MM.1S (cell line): ENCODE data around the gene POLR3C.
"Not testable (repeated sequence)": the region's sequence is repeated elsewhere in the genome, so short reads cannot be mapped to it uniquely, and the experiment has no call there.

Experiments
- DNase-seq: peaks from one replicate; pipeline ENCODE4 v3.0.0-alpha.2; 2015
- H2AFZ ChIP-seq: fragments of 300-600 bp; sonication (generic); 2 replicates; pipeline ENCODE4 v1.6.0; 2016; ENCODE audit warnings: antibody characterized with exemption, low read length
- H3F3A ChIP-seq: fragments of 300-600 bp; sonication (generic); 2 replicates; pipeline ENCODE4 v1.6.1; 2016; ENCODE audit warnings: mild to moderate bottlenecking, antibody characterized with exemption, low read length, moderate library complexity, mixed read lengths; ENCODE audit not compliant: insufficient read depth
- H3K27ac ChIP-seq: fragments of 300-600 bp; sonication (generic); 2 replicates; pipeline ENCODE4 v1.5.1; 2016; ENCODE audit warnings: mild to moderate bottlenecking, low read length
- H3K27me3 ChIP-seq: fragments of 300-600 bp; sonication (generic); replicated peaks from 2 replicates; pipeline ENCODE4 v1.6.0; 2016; ENCODE audit warnings: low read length; ENCODE audit not compliant: insufficient read depth
- H3K36me3 ChIP-seq: fragments of 300-600 bp; sonication (generic); replicated peaks from 2 replicates; pipeline ENCODE4 v1.6.1; 2016; ENCODE audit warnings: mild to moderate bottlenecking, low read length, mixed read lengths; ENCODE audit not compliant: insufficient read depth
- H3K4me1 ChIP-seq: fragments of 300-600 bp; sonication (generic); 2 replicates; pipeline ENCODE4 v1.6.1; 2016; ENCODE audit warnings: low read length, mixed read lengths
- H3K4me2 ChIP-seq: fragments of 300-600 bp; sonication (generic); 2 replicates; pipeline ENCODE4 v1.6.0; 2016; ENCODE audit warnings: low read depth, low read length
- H3K4me3 ChIP-seq: fragments of 300-600 bp; sonication (generic); 2 replicates; pipeline ENCODE4 v1.5.1; 2016; ENCODE audit warnings: low read length, mixed read lengths
- H3K79me2 ChIP-seq: fragments of 300-600 bp; sonication (generic); 2 replicates; pipeline ENCODE4 v1.6.1; 2016; ENCODE audit warnings: mixed run types, low read length, mixed read lengths
- H3K9ac ChIP-seq: fragments of 300-600 bp; sonication (generic); 2 replicates; pipeline ENCODE4 v1.6.1; 2016; ENCODE audit warnings: low read length, mixed read lengths
- H3K9me2 ChIP-seq: fragments of 300-600 bp; sonication (generic); replicated peaks from 2 replicates; pipeline ENCODE4 v1.6.1; 2016; ENCODE audit warnings: mild to moderate bottlenecking, low read length, mixed read lengths; ENCODE audit not compliant: insufficient read depth
- H3K9me3 ChIP-seq: fragments of 300-600 bp; sonication (generic); replicated peaks from 2 replicates; pipeline ENCODE4 v1.6.1; 2016; ENCODE audit warnings: mild to moderate bottlenecking, low read length, mixed read lengths; ENCODE audit not compliant: insufficient read depth
- H4K20me1 ChIP-seq: fragments of 300-600 bp; sonication (generic); 2 replicates; pipeline ENCODE4 v1.6.1; 2016; ENCODE audit warnings: mild to moderate bottlenecking, low read length, moderate library complexity, mixed read lengths; ENCODE audit not compliant: insufficient read depth
- EZH2 ChIP-seq: fragments of 300-600 bp; sonication (generic); optimal IDR thresholded peaks from 2 replicates; pipeline ENCODE3; 2017; ENCODE audit warnings: low read depth, mild to moderate bottlenecking, antibody characterized with exemption, low read length, mixed read lengths
- EZH2phosphoT487 ChIP-seq: fragments of 300-600 bp; sonication (generic); IDR thresholded peaks from 2 replicates; pipeline ENCODE4 v1.6.1; 2018; ENCODE audit warnings: antibody characterized with exemption, low read length
- TF ChIP-seq, protein P1 (sequence below): fragments of 300-600 bp; sonication (generic); IDR thresholded peaks from 2 replicates; pipeline ENCODE4 v1.5.1; 2016; ENCODE audit warnings: antibody characterized with exemption, low read length, mixed read lengths

The POLR3C gene

GRCh38 chr1:145806844-145807243, 17.2 kb upstream of the POLR3C start:
- H4K20me1 ChIP-seq = no peaks in the 10 kb centered on the region
- no peak overlapping the region for H3K9ac ChIP-seq
- H3K9me2 ChIP-seq = no peaks in the 10 kb centered on the region
- H3K4me1 ChIP-seq = no peaks in the 10 kb centered on the region
- no peak overlapping the region for H3K4me3 ChIP-seq
- no peak overlapping the region for H2AFZ ChIP-seq
- peaks cover 72% of the 10 kb centered on the region for H3K79me2 ChIP-seq
- no peak for DNase-seq
- TF ChIP-seq, protein P1, sequence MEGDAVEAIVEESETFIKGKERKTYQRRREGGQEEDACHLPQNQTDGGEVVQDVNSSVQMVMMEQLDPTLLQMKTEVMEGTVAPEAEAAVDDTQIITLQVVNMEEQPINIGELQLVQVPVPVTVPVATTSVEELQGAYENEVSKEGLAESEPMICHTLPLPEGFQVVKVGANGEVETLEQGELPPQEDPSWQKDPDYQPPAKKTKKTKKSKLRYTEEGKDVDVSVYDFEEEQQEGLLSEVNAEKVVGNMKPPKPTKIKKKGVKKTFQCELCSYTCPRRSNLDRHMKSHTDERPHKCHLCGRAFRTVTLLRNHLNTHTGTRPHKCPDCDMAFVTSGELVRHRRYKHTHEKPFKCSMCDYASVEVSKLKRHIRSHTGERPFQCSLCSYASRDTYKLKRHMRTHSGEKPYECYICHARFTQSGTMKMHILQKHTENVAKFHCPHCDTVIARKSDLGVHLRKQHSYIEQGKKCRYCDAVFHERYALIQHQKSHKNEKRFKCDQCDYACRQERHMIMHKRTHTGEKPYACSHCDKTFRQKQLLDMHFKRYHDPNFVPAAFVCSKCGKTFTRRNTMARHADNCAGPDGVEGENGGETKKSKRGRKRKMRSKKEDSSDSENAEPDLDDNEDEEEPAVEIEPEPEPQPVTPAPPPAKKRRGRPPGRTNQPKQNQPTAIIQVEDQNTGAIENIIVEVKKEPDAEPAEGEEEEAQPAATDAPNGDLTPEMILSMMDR = no peak
- TF ChIP-seq EZH2phosphoT487 (no peak), EZH2 (no peak)
- no peaks in the 10 kb centered on the region for H3K27me3 ChIP-seq
- H3K27ac ChIP-seq = no peak overlapping the region
- H3K36me3 ChIP-seq = no peaks in the 10 kb centered on the region
- no peaks in the 10 kb centered on the region for H3K9me3 ChIP-seq
- H3K4me2 ChIP-seq = no peak overlapping the region
- H3F3A ChIP-seq = no peaks in the 10 kb centered on the region

DNA sequence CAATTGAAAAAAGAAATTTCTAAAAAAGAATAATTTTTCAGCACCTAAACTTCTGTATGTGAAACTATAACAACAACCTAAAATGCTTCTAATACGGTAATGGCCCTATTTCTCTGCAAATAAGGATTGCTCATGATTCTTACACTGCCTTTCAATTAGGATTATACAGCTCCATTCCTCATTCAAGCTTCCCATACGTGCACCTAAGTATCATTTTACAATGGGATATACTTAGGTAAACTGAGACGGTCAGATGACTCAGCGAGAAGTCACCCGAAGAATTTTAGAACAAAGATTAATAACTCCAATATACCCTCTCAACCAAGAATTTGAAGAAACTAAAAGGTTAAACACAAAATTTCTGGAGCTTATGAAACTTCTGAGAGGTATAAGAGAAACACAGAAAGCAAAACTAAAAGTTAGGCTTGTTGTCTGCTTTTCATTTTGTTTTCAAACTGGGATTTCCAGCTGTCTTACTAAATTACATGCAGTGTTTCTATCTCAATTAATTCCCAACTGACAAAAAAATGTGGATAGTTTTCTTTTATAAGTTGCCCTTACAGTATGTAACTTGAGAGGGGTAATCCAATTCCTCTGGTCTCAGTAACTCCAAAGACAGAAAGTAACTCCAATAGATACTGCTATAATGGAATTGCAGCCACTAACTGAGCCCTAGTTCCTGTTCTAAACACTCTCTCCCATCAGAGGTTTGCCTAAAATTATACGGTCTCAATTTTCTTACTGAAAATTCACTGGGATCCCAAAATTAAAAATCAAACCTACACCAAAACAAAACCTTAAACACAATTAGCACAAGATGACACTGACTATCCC, 10.8 kb upstream of the POLR3C start:
- H3K9ac ChIP-seq, H3K27ac ChIP-seq, H3F3A ChIP-seq, DNase-seq, H3K36me3 ChIP-seq, H4K20me1 ChIP-seq, H3K27me3 ChIP-seq, H3K4me1 ChIP-seq, H2AFZ ChIP-seq, H3K9me2 ChIP-seq, H3K9me3 ChIP-seq: not testable (repeated sequence)
- Histone ChIP-seq H3K4me3 (peak overlapping the region; percentile 39), H3K79me2 (peaks cover 16% of the 10 kb centered on the region), H3K4me2 (peak overlapping the region; percentile 54; the same call in 1 of the 2 replicates)

- not testable (repeated sequence) for H3K9me2 ChIP-seq, H3K36me3 ChIP-seq, H2AFZ ChIP-seq, H3K4me2 ChIP-seq, H3K4me1 ChIP-seq, H3K4me3 ChIP-seq, H3F3A ChIP-seq, H4K20me1 ChIP-seq, DNase-seq, H3K27me3 ChIP-seq, H3K9me3 ChIP-seq, H3K9ac ChIP-seq, H3K27ac ChIP-seq
- peaks cover 13% of the 10 kb centered on the region for H3K79me2 ChIP-seq
These were observed 5.9 kb upstream of the POLR3C start for GRCh38 chr1:145818095-145818494.

DNA sequence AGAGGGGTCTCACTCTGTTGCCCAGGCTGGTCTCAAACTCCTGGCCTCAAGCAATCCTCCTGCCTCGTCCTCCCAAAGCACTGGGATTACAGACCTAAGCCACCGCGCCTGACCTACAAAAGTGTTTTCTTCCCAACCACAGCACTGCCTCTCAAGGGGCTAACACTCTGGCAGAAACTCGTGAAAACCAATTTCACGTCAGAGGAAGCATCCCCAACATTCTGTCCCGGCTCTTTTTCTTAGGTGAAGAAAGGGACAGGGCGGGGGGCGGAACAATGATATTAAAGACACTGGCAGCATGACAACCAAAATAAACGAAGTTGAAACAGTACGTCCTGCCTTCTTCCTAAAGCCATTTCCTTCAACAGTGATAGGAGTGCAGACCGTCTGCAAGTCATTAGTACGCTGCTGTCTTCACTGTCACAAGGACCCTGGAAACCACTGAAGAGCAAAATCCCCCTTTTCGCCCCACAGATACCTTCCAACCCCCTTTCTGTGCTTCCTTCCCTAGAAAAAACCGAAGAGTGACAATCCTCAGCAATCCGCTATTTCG, 1.1 kb upstream of the POLR3C start:
- Histone ChIP-seq H3K4me1 (peaks cover 23% of the 10 kb centered on the region), H3K79me2 (peaks cover 40% of the 10 kb centered on the region)
- not testable (repeated sequence) for H3K27ac ChIP-seq, H3K4me2 ChIP-seq, H3K9me3 ChIP-seq, H3K9me2 ChIP-seq, H3K27me3 ChIP-seq, H3K4me3 ChIP-seq, H2AFZ ChIP-seq, DNase-seq, H4K20me1 ChIP-seq, H3K36me3 ChIP-seq, H3F3A ChIP-seq, H3K9ac ChIP-seq
